ENCODE measurements around the gene SYNRG.

SYNRG gene

GRCh38 chr17:37493249-37494027 is 115.8 kb downstream of the SYNRG start:
- DNase-seq (ENCODE audit: low spot score): no peak
- Histone ChIP-seq H3K4me1 (ENCODE audit: insufficient read depth, poor library complexity, severe bottlenecking) (peaks cover 19% of the 10 kb centered on the region), H3K9me3 (ENCODE audit: severe bottlenecking) (no peaks in the 10 kb centered on the region), H3K4me3 (ENCODE audit: severe bottlenecking) (no peak overlapping the region), H3K27me3 (ENCODE audit: insufficient read depth, poor library complexity, severe bottlenecking) (no peaks in the 10 kb centered on the region), H3K36me3 (ENCODE audit: low read depth) (peaks cover 13% of the 10 kb centered on the region; the same call in 1 of the 2 replicates), H3K27ac (ENCODE audit: poor library complexity, severe bottlenecking) (peak overlapping the region; percentile 94)
- ATAC-seq (ENCODE audit: low read depth): peak; percentile 32
- no peak for TF ChIP-seq CTCF (IDR thresholded peaks at IDR 0.05; ENCODE audit: poor library complexity, severe bottlenecking)

GRCh38 chr17:37492167-37492566 is 117.1 kb downstream of the SYNRG start:
- TF ChIP-seq CTCF (IDR thresholded peaks at IDR 0.05; ENCODE audit: poor library complexity, severe bottlenecking): no peak
- DNase-seq (ENCODE audit: low spot score): no peak
- H3K9me3 ChIP-seq (ENCODE audit: severe bottlenecking): no peaks in the 10 kb centered on the region
- H3K36me3 ChIP-seq (ENCODE audit: low read depth): peaks cover 13% of the 10 kb centered on the region; the same call in 1 of the 2 replicates
- peaks cover 29% of the 10 kb centered on the region for H3K4me1 ChIP-seq (ENCODE audit: insufficient read depth, poor library complexity, severe bottlenecking)
- peak overlapping the region; percentile 94 for H3K27ac ChIP-seq (ENCODE audit: poor library complexity, severe bottlenecking)
- ATAC-seq (ENCODE audit: low read depth): no peak
- no peaks in the 10 kb centered on the region for H3K27me3 ChIP-seq (ENCODE audit: insufficient read depth, poor library complexity, severe bottlenecking)
- H3K4me3 ChIP-seq (ENCODE audit: severe bottlenecking): peak overlapping the region; percentile 44

GRCh38 chr17:37490638-37491614 is 118.3 kb downstream of the SYNRG start:
- Histone ChIP-seq H3K27ac (ENCODE audit: poor library complexity, severe bottlenecking) (peak overlapping the region; percentile 94), H3K36me3 (ENCODE audit: low read depth) (peaks cover 10% of the 10 kb centered on the region; the same call in 1 of the 2 replicates), H3K4me3 (ENCODE audit: severe bottlenecking) (peak overlapping the region; percentile 44), H3K27me3 (ENCODE audit: insufficient read depth, poor library complexity, severe bottlenecking) (no peaks in the 10 kb centered on the region), H3K9me3 (ENCODE audit: severe bottlenecking) (no peaks in the 10 kb centered on the region), H3K4me1 (ENCODE audit: insufficient read depth, poor library complexity, severe bottlenecking) (peaks cover 29% of the 10 kb centered on the region)
- ATAC-seq (ENCODE audit: low read depth) (peak; percentile 55), DNase-seq (ENCODE audit: low spot score) (peak; percentile 87)
- no peak for TF ChIP-seq CTCF (IDR thresholded peaks at IDR 0.05; ENCODE audit: poor library complexity, severe bottlenecking)

- Histone ChIP-seq H3K27ac (ENCODE audit: poor library complexity, severe bottlenecking) (peak overlapping the region; percentile 94), H3K36me3 (ENCODE audit: low read depth) (peaks cover 10% of the 10 kb centered on the region; the same call in 1 of the 2 replicates), H3K27me3 (ENCODE audit: insufficient read depth, poor library complexity, severe bottlenecking) (no peaks in the 10 kb centered on the region), H3K9me3 (ENCODE audit: severe bottlenecking) (no peaks in the 10 kb centered on the region), H3K4me3 (ENCODE audit: severe bottlenecking) (peak overlapping the region; percentile 44), H3K4me1 (ENCODE audit: insufficient read depth, poor library complexity, severe bottlenecking) (peaks cover 29% of the 10 kb centered on the region)
- TF ChIP-seq CTCF (IDR thresholded peaks at IDR 0.05; ENCODE audit: poor library complexity, severe bottlenecking): peak; percentile 59
- ATAC-seq (ENCODE audit: low read depth) (peak; percentile 4; the same call in 2 of the 3 replicates), DNase-seq (ENCODE audit: low spot score) (no peak)
Observed at GRCh38 chr17:37490022-37490587, 119.1 kb downstream of the SYNRG start.

Measured in RWPE2 (cell line).